SK-N-SH (cell line): ENCODE results near the gene SPSB1. TPM values are rescaled to one million over a fixed set of nuclear protein-coding genes. Genes with fewer than 3 reads are reported as not detected.

Experiments used
- CTCF ChIA-PET: fragments of 300-600, 350-600 bp; formaldehyde crosslinking; extraction: SDS; loops from one replicate; lab custom pipeline; 2021; lab: Yijun Ruan, JAX
- POLR2A ChIA-PET: fragments of 350-600 bp; sonication (Branson Sonifier 250); formaldehyde crosslinking; extraction: SDS; loops from one replicate; lab custom pipeline; 2020; ENCODE audit warnings: antibody characterized with exemption, inconsistent platforms; lab: Yijun Ruan, JAX
- DNase-seq: peaks from one replicate; pipeline ENCODE4 v3.0.0; 2012
- H2AFZ ChIP-seq: fragments of 200-600 bp; sonication (generic); 2 replicates; pipeline ENCODE4 v1.8.1; 2016; ENCODE audit warnings: antibody characterized with exemption, mild to moderate bottlenecking, low read depth
- H3F3A ChIP-seq: fragments of 200-600 bp; sonication (generic); replicated peaks from 2 replicates; pipeline ENCODE3; 2016; ENCODE audit warnings: antibody characterized with exemption, mild to moderate bottlenecking; ENCODE audit not compliant: insufficient read depth
- H3K27ac ChIP-seq, 2 experiments: fragments of 200-500 bp in 1 of 2; fragments of 200-600 bp in 1 of 2; sonication (Bioruptor generic) in 1 of 2; sonication (generic), shearing (Covaris generic) in 1 of 2; 2 replicates each; pipeline versions ENCODE4 v1.5.1 to v1.6.1; 2014 to 2016; ENCODE audit warnings: low read depth in 2 of 2, inconsistent platforms in 1 of 2, low read length in 1 of 2, mild to moderate bottlenecking in 1 of 2, mixed read lengths in 1 of 2
- H3K27me3 ChIP-seq: fragments of 200-600 bp; sonication (generic), shearing (Covaris generic); 2 replicates; pipeline ENCODE4 v1.6.1; 2016; ENCODE audit warnings: mixed run types; ENCODE audit not compliant: insufficient read depth
- H3K36me3 ChIP-seq, 2 experiments: fragments of 200-500 bp in 1 of 2; fragments of 200-600 bp in 1 of 2; sonication (Bioruptor generic) in 1 of 2; sonication (generic) in 1 of 2; replicated peaks in 1 of 2; 2 replicates each; pipeline versions ENCODE3 to v1.5.1; 2014 to 2016; ENCODE audit warnings: low read length in 1 of 2, mild to moderate bottlenecking in 1 of 2; ENCODE audit not compliant: insufficient read depth in 2 of 2, control insufficient read depth in 1 of 2
- H3K4me1 ChIP-seq, 2 experiments: fragments of 200-500 bp in 1 of 2; fragments of 200-600 bp in 1 of 2; sonication (Bioruptor generic) in 1 of 2; sonication (generic), shearing (Covaris generic) in 1 of 2; 2 replicates each; pipeline versions ENCODE4 v1.5.1 to v1.6.1; 2014 to 2016; ENCODE audit warnings: low read depth in 1 of 2, low read length in 1 of 2, mixed run types in 1 of 2; ENCODE audit not compliant: insufficient read depth in 2 of 2, control insufficient read depth in 1 of 2
- H3K4me2 ChIP-seq: fragments of 200-600 bp; sonication (generic), shearing (Covaris generic); 2 replicates; pipeline ENCODE4 v1.6.1; 2017; ENCODE audit warnings: mixed run types
- H3K4me3 ChIP-seq, 2 experiments: fragments of 200-500 bp in 1 of 2; fragments of 200-600 bp in 1 of 2; sonication (Bioruptor generic) in 1 of 2; sonication (generic), shearing (Covaris generic) in 1 of 2; 2 replicates each; pipeline versions ENCODE4 v1.5.1 to v1.8.1; 2014 to 2016; ENCODE audit warnings: low read depth in 2 of 2, inconsistent platforms in 1 of 2, low read length in 1 of 2, mild to moderate bottlenecking in 1 of 2, mixed read lengths in 1 of 2, moderate library complexity in 1 of 2
- H3K79me2 ChIP-seq: fragments of 200-600 bp; sonication (generic); 2 replicates; pipeline ENCODE4 v1.8.1; 2017; ENCODE audit warnings: mild to moderate bottlenecking; ENCODE audit not compliant: insufficient read depth
- H3K9ac ChIP-seq: fragments of 200-600 bp; sonication (generic); 2 replicates; pipeline ENCODE4 v1.6.1; 2017; ENCODE audit warnings: mixed run types
- H3K9me2 ChIP-seq: fragments of 200-600 bp; sonication (generic); 2 replicates; pipeline ENCODE4 v1.6.1; 2017; ENCODE audit warnings: mixed run types
- H3K9me3 ChIP-seq: fragments of 200-600 bp; sonication (generic); 2 replicates; pipeline ENCODE4 v1.6.1; 2017; ENCODE audit warnings: mixed run types, mild to moderate bottlenecking, moderate library complexity
- H4K20me1 ChIP-seq: fragments of 200-600 bp; sonication (generic); 2 replicates; pipeline ENCODE4 v1.6.1; 2017; ENCODE audit warnings: mild to moderate bottlenecking, mixed run types; ENCODE audit not compliant: insufficient read depth
- FOSL2 ChIP-seq: IDR thresholded peaks from 2 replicates; pipeline ENCODE4 v1.4.0; 2012; ENCODE audit warnings: low read depth, mild to moderate bottlenecking, moderate library complexity, borderline replicate concordance
- FOXM1 ChIP-seq: IDR thresholded peaks from 2 replicates; pipeline ENCODE4 v1.4.0; 2012; ENCODE audit warnings: low read depth, mild to moderate bottlenecking
- JUND ChIP-seq: IDR thresholded peaks from 2 replicates; pipeline ENCODE4 v1.4.0; 2012
- MEF2A ChIP-seq: IDR thresholded peaks from 2 replicates; pipeline ENCODE4 v1.4.0; 2012; ENCODE audit warnings: low read depth, borderline replicate concordance
- NFIC ChIP-seq: IDR thresholded peaks from 2 replicates; pipeline ENCODE4 v1.4.0; 2012; ENCODE audit warnings: borderline replicate concordance
- POLR2AphosphoS5 ChIP-seq: IDR thresholded peaks from 2 replicates; pipeline ENCODE4 v1.6.1; 2012; ENCODE audit warnings: low read depth, low read length
- RAD21 ChIP-seq: IDR thresholded peaks from 2 replicates; pipeline ENCODE4 v1.6.1; 2012; ENCODE audit warnings: mild to moderate bottlenecking, low read length
- RCOR1 ChIP-seq: fragments of 150-350 bp; IDR thresholded peaks from 2 replicates; pipeline ENCODE4 v1.6.1; 2017; ENCODE audit warnings: antibody characterized with exemption, low read length
- RFX5 ChIP-seq: IDR thresholded peaks from 2 replicates; pipeline ENCODE4 v1.6.1; 2012; ENCODE audit warnings: mild to moderate bottlenecking, improper control_type of control experiment, low read length
- SMC3 ChIP-seq: IDR thresholded peaks from 2 replicates; pipeline ENCODE4 v1.6.1; 2012; ENCODE audit warnings: low read depth, low read length, improper control_type of control experiment
- TAF1 ChIP-seq: IDR thresholded peaks from 2 replicates; pipeline ENCODE4 v1.6.1; 2012; ENCODE audit warnings: low read depth, mild to moderate bottlenecking, low read length, moderate library complexity, borderline replicate concordance
- TCF12 ChIP-seq: IDR thresholded peaks from 2 replicates; pipeline ENCODE4 v1.4.0; 2012
- TEAD4 ChIP-seq: IDR thresholded peaks from 2 replicates; pipeline ENCODE4 v1.4.0; 2012; ENCODE audit warnings: mild to moderate bottlenecking, borderline replicate concordance; ENCODE audit not compliant: insufficient read depth
- YY1 ChIP-seq: IDR thresholded peaks from 2 replicates; pipeline ENCODE4 v1.4.0; 2012; ENCODE audit warnings: low read depth, mild to moderate bottlenecking
- WGBS: methylation state at CpG from one replicate; pipeline ENCODE4 v1.1.6; 2017; ENCODE audit warnings: low lambda C conversion rate; 5-methylcytosine and 5-hydroxymethylcytosine counted together
- polyA plus RNA-seq, 3 experiments: library from polyadenylated mRNA; depleted of rRNA; stranded (reverse); fragments of >200 nt; gene quantifications; 2 replicates each; pipeline ENCODE4 v1.2.3, GENCODE V29; 2012
- TF ChIP-seq, protein P1 (sequence below): IDR thresholded peaks from 2 replicates; pipeline ENCODE4 v1.4.0; 2012; ENCODE audit warnings: low read depth, borderline replicate concordance
- TF ChIP-seq, protein P2 (sequence below): fragments of 150-350 bp; IDR thresholded peaks from 2 replicates; pipeline ENCODE4 v1.6.1; 2016; ENCODE audit warnings: mild to moderate bottlenecking, low read depth, low read length
- TF ChIP-seq, protein P3 (sequence below): IDR thresholded peaks from 2 replicates; pipeline ENCODE4 v1.4.0; 2012; ENCODE audit warnings: low read depth, borderline replicate concordance

SPSB1 gene
- polyA plus RNA-seq, 1 of the 3 experiments (the other 2 are of a cell fraction), result 9.2 TPM

DNA sequence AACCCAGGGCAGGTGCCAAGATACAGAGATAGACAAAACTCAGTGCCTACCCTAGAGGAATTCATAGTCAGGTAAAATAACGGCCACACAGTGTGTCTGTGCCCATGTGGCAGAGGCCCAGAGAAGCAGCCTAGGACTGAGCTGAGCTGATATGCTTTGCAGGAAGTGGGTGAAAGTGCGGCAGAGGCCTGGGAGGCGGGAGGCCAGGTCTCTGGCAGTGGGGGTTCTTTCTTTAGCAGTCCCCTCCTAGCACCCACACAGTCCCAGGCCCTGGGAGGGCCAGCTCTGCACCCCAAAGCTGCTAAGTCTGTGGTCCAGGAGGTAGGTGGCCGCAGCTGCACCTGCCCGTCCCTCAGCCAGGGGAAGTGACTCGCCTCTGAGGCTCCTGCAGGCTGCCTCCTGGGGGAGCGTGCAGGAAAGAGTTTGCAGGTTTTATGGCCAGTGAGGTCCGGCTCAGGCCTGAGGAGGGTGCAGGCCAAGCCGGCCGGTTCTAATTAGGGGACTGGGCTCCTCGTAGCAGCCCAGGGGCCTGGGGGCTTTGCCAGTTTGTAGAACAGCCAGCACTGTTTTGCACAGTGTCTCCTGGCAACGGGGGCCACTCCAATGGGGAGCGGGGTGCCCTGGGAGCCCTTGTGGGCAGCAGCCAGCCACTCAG lies 107.9 kb downstream of the SPSB1 start:
- Histone ChIP-seq H2AFZ (no peak overlapping the region), H3K27me3 (no peaks in the 10 kb centered on the region), H4K20me1 (no peaks in the 10 kb centered on the region), H3K9ac (no peak overlapping the region)
- 53% methylated on average over 8 of the region's 13 CpGs for WGBS
- CTCF ChIA-PET, result interaction anchor here (0.6 to 1.0 kb wide), 4 partner anchors 11 to 191 kb away, joined by 3 to 4 read pairs (median 3); no protein-coding TSS in a partner anchor
- TF ChIP-seq TAF1 (no peak), TCF12 (peak; percentile 67), FOSL2 (peak; percentile 48), JUND (peak; percentile 32; the same call in 1 of the 2 replicates)
- TF ChIP-seq, protein P1, sequence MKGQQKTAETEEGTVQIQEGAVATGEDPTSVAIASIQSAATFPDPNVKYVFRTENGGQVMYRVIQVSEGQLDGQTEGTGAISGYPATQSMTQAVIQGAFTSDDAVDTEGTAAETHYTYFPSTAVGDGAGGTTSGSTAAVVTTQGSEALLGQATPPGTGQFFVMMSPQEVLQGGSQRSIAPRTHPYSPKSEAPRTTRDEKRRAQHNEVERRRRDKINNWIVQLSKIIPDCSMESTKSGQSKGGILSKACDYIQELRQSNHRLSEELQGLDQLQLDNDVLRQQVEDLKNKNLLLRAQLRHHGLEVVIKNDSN, result no peak
- TF ChIP-seq, all 33 proteins: peak for 3
- no peaks in the 10 kb centered on the region for H3K36me3 ChIP-seq
- no peaks in the 10 kb centered on the region for H3K9me3 ChIP-seq
- no peak overlapping the region for H3K4me3 ChIP-seq
- H3K27ac ChIP-seq, result no peak overlapping the region; a peak in 1 of 4 replicates
- no peaks in the 10 kb centered on the region for H3K9me2 ChIP-seq
- POLR2A ChIA-PET, result no interaction called here
- no peaks in the 10 kb centered on the region for H3K79me2 ChIP-seq
- no peak for DNase-seq
- H3K4me2 ChIP-seq, result peak overlapping the region; percentile 52; the same call in 1 of the 2 replicates
- H3F3A ChIP-seq, result peaks cover 7% of the 10 kb centered on the region
- H3K4me1 ChIP-seq, result peaks cover 11 to 12% of the 10 kb centered on the region in 2 experiments; a peak in 2 of 4 replicates

DNA sequence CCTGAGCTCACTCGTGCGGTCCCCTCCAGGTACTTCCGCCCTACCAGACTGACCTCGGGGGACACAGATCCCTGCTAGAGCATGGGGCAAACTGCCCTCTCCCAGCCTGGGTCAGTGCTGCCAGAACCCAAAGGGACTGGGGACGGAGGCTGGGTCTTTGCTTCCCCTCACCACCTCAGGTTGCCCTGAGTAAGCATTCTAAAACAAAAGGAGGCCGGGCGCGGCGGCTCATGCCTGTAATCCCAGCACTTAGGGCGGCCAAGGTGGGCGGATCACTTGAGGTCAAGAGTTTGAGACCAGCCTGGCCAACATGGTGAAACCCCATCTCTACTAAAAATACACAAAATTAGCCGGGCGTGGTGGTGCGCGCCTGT lies 108.4 kb downstream of the SPSB1 start:
- ChIA-PET CTCF (interaction anchor here (0.6 to 1.0 kb wide), 2 partner anchors 12 to 95 kb away, joined by 3 read pairs; no protein-coding TSS in a partner anchor), POLR2A (no interaction called here)
- Histone ChIP-seq H3K36me3 (no peaks in the 10 kb centered on the region), H3K9me3 (no peaks in the 10 kb centered on the region), H4K20me1 (no peaks in the 10 kb centered on the region), H2AFZ (no peak overlapping the region), H3F3A (peaks cover 7% of the 10 kb centered on the region), H3K9ac (no peak overlapping the region), H3K27me3 (no peaks in the 10 kb centered on the region), H3K79me2 (no peaks in the 10 kb centered on the region), H3K4me1 (peaks cover 11 to 12% of the 10 kb centered on the region in 2 experiments; a peak in 2 of 4 replicates), H3K9me2 (no peaks in the 10 kb centered on the region), H3K27ac (no peak overlapping the region; a peak in 1 of 4 replicates), H3K4me2 (no peak overlapping the region), H3K4me3 (no peak overlapping the region)
- no peak for TF ChIP-seq YY1
- TF ChIP-seq RCOR1, result no peak
- no peak for TF ChIP-seq RFX5
- TF ChIP-seq TEAD4, result no peak
- 98% methylated on average over 10 of the region's 15 CpGs for WGBS
- no peak for DNase-seq

DNA sequence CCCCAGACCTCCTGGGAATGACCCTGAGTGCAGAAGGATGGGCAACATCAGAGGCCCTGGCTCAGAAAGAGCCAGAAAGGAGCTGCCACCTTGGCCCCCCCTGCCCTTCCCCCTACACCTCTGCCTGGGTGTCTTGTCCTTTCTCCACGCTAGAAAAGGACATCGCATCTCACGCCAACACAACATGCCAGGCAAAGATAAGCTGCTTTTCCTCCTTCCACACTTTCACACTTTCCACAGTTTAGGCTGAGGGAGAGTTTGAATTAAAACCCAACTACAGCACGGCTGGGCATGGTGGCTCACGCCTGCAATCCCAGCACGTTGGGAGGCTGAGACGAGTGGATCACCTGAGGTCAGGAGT lies 109.5 kb downstream of the SPSB1 start:
- Histone ChIP-seq H3K27me3 (no peaks in the 10 kb centered on the region), H3K27ac (no peak overlapping the region), H2AFZ (no peak overlapping the region), H3K9ac (no peak overlapping the region), H3F3A (peaks cover 7% of the 10 kb centered on the region), H3K4me2 (no peak overlapping the region), H3K4me3 (no peak overlapping the region), H3K4me1 (peaks cover 11 to 12% of the 10 kb centered on the region in 2 experiments; a peak in 2 of 4 replicates), H3K36me3 (no peaks in the 10 kb centered on the region), H3K9me3 (no peaks in the 10 kb centered on the region), H4K20me1 (no peaks in the 10 kb centered on the region), H3K79me2 (no peaks in the 10 kb centered on the region), H3K9me2 (no peaks in the 10 kb centered on the region)
- DNase-seq, result no peak
- 98% methylated on average over 7 of the region's 7 CpGs for WGBS
- POLR2A ChIA-PET, result no interaction called here
- CTCF ChIA-PET, result interaction anchor here (1.1 kb wide), 1 partner anchor 23 kb away, joined by 3 read pairs; no protein-coding TSS in a partner anchor
- TF ChIP-seq, protein P2, sequence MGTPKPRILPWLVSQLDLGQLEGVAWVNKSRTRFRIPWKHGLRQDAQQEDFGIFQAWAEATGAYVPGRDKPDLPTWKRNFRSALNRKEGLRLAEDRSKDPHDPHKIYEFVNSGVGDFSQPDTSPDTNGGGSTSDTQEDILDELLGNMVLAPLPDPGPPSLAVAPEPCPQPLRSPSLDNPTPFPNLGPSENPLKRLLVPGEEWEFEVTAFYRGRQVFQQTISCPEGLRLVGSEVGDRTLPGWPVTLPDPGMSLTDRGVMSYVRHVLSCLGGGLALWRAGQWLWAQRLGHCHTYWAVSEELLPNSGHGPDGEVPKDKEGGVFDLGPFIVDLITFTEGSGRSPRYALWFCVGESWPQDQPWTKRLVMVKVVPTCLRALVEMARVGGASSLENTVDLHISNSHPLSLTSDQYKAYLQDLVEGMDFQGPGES, result no peak
- no peak for TF ChIP-seq SMC3
- TF ChIP-seq, protein P3, sequence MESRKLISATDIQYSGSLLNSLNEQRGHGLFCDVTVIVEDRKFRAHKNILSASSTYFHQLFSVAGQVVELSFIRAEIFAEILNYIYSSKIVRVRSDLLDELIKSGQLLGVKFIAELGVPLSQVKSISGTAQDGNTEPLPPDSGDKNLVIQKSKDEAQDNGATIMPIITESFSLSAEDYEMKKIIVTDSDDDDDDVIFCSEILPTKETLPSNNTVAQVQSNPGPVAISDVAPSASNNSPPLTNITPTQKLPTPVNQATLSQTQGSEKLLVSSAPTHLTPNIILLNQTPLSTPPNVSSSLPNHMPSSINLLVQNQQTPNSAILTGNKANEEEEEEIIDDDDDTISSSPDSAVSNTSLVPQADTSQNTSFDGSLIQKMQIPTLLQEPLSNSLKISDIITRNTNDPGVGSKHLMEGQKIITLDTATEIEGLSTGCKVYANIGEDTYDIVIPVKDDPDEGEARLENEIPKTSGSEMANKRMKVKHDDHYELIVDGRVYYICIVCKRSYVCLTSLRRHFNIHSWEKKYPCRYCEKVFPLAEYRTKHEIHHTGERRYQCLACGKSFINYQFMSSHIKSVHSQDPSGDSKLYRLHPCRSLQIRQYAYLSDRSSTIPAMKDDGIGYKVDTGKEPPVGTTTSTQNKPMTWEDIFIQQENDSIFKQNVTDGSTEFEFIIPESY, result no peak
- TF ChIP-seq YY1, result no peak
- no peak for TF ChIP-seq RFX5
- TF ChIP-seq RAD21, result no peak
- TF ChIP-seq RCOR1, result no peak
- no peak for TF ChIP-seq FOSL2
- no peak for TF ChIP-seq MEF2A
- no peak for TF ChIP-seq NFIC
- TF ChIP-seq FOXM1, result no peak
- no peak for TF ChIP-seq POLR2AphosphoS5
